ENCODE results near the gene LEUTX.

LEUTX gene

DNA sequence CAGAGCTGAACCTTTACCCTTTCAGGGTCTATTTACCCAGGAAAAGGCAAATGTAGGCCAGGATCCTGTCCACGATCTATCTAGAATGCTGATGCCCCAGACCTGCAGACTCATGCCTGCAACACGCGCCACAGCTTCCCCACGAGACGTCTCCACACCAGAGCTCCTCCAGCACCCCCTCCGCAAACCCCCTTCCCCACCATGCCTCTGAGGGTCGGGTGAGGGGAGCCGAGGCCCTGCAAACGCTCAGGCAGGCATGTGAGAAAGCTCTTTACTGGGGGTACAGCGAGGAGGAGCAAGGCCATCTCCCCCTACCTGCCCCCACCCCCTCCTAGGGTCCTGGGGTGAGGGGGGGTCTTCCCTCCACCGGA lies 46.4 kb downstream of the LEUTX start:
- no peak for DNase-seq

GRCh38 chr19:39825531-39826076 lies 47.0 kb downstream of the LEUTX start:
- DNase-seq, result no peak

GRCh38 chr19:39826311-39826945 lies 47.8 kb downstream of the LEUTX start:
- no peak for DNase-seq

DNA sequence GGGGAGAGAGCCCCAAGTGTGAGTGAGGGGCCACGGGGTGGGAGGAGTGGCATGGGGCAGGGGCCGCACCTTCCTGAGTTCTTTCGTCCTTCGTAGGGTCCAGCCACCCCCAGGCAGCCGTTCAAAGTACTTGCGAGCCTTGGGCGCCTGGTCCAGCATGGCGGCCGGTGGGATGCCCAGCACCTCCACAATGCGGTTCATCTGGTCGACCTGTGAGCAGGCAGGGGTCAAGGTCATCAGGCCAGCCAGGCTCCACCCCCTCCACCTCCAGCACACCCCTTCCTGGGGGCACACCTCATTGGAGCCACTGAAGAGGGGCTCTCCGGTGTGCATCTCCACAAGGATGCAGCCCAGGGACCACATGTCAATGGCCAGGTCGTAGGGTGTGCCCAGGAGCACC lies 48.6 kb downstream of the LEUTX start:
- no peak for DNase-seq

GRCh38 chr19:39828015-39828653 lies 49.5 kb downstream of the LEUTX start:
- no peak for DNase-seq

GRCh38 chr19:39828654-39829032 lies 50.0 kb downstream of the LEUTX start:
- no peak for DNase-seq

DNA sequence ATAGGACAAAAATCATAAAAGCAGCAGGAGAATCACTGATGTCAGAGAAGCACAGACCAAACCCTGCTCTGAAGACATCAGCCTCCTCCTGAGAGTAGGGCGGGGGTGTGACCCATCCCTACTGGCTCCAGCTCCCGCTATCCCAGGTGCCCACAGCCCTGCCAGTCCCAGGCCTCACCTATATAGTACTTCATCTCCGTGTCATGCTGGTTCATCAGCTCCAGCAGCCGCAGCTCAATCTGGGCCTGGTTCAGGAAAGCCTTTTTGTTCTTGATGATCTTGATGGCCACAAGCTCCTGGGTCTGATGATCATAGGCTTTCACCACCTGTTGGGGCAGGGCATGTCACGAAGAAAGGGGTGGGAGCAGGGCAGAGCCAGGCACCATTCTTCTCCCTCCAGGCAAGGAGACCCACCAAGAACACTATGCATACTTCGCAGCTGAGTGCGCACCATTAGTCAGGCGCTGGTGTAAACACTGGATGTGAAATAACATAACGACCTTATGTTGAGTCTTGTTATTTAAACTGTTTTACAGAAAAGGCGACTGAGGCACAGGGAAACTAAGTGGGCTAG lies 51.1 kb downstream of the LEUTX start:
- no peak for DNase-seq

GRCh38 chr19:39830406-39830805 lies 51.8 kb downstream of the LEUTX start:
- DNase-seq, result no peak

DNA sequence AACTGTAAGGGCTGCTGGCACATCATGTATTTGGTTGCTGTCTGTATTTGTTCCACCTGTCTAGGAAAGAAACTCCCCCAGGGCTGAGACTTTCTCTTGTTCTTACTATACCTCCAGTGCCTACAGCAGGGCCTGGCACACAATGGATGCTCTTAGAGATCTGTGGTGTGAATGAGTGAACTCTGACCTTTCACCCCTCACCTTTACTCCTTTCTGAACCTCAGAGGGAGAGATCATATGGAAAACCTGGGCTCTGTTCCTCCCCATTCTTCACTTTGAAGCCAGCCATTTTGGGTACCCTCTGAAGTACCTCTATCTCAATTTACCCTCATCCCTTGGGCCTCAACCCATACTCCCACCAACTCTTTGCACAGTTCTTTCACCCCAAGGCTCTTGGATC lies 52.2 kb downstream of the LEUTX start:
- DNase-seq, result no peak

- DNase-seq, result no peak
These were observed 53.0 kb downstream of the LEUTX start for GRCh38 chr19:39831679-39832078.

GRCh38 chr19:39832341-39833083 lies 53.9 kb downstream of the LEUTX start:
- DNase-seq, result no peak

- DNase-seq, result no peak
These were observed 54.5 kb downstream of the LEUTX start for GRCh38 chr19:39833160-39833463.

- DNase-seq, result peak; percentile 94
These were observed 55.0 kb downstream of the LEUTX start, which contains the start of gene DYRK1B for GRCh38 chr19:39833464-39834286. Gene DYRK1B (minus strand): TSS chr19:39834162. CDS start chr19:39831867, 2,295 bp downstream.

- no peak for DNase-seq
These were observed 55.7 kb downstream of the LEUTX start for GRCh38 chr19:39834287-39834841.
